ENCODE data around the gene P2RX6. TPM values are rescaled to one million over a fixed set of nuclear protein-coding genes. Genes with fewer than 3 reads are reported as not detected.

The P2RX6 gene
- total RNA-seq, 1 donor from 2014 or later, result not detected

GRCh38 chr22:20992456-20993303, 22.3 kb upstream of the P2RX6 start:
- H3K27me3 ChIP-seq (ENCODE audit: control insufficient read depth, insufficient read depth, low read length), result no peaks in the 10 kb centered on the region
- H3K36me3 ChIP-seq (ENCODE audit: control insufficient read depth, insufficient read depth, low read length), result peaks cover 1% of the 10 kb centered on the region
- no peak for TF ChIP-seq CTCF (IDR thresholded peaks at IDR 0.05; ENCODE audit: insufficient read depth, low read length, poor library complexity, severe bottlenecking)
- DNase-seq (ENCODE audit: low read depth), result no peak
- H3K4me3 ChIP-seq (ENCODE audit: low read depth, low read length), result no peak overlapping the region

- Histone ChIP-seq H3K27me3 (ENCODE audit: control insufficient read depth, insufficient read depth, low read length) (no peaks in the 10 kb centered on the region), H3K4me3 (ENCODE audit: low read depth, low read length) (no peak overlapping the region), H3K36me3 (ENCODE audit: control insufficient read depth, insufficient read depth, low read length) (peaks cover 2% of the 10 kb centered on the region)
- no peak for TF ChIP-seq CTCF (IDR thresholded peaks at IDR 0.05; ENCODE audit: insufficient read depth, low read length, poor library complexity, severe bottlenecking)
- no peak for DNase-seq (ENCODE audit: low read depth)
These were observed 21.4 kb upstream of the P2RX6 start for GRCh38 chr22:20993304-20994127.

GRCh38 chr22:20994128-20994901, 20.6 kb upstream of the P2RX6 start:
- no peak overlapping the region for H3K4me3 ChIP-seq (ENCODE audit: low read depth, low read length)
- TF ChIP-seq CTCF (IDR thresholded peaks at IDR 0.05; ENCODE audit: insufficient read depth, low read length, poor library complexity, severe bottlenecking), result no peak
- H3K27me3 ChIP-seq (ENCODE audit: control insufficient read depth, insufficient read depth, low read length), result no peaks in the 10 kb centered on the region
- DNase-seq (ENCODE audit: low read depth), result no peak
- H3K36me3 ChIP-seq (ENCODE audit: control insufficient read depth, insufficient read depth, low read length), result peaks cover 3% of the 10 kb centered on the region

- H3K4me3 ChIP-seq (ENCODE audit: low read depth, low read length), result no peak overlapping the region
- DNase-seq (ENCODE audit: low read depth), result no peak
- H3K27me3 ChIP-seq (ENCODE audit: control insufficient read depth, insufficient read depth, low read length), result no peaks in the 10 kb centered on the region
- TF ChIP-seq CTCF (IDR thresholded peaks at IDR 0.05; ENCODE audit: insufficient read depth, low read length, poor library complexity, severe bottlenecking), result no peak
- peaks cover 5% of the 10 kb centered on the region for H3K36me3 ChIP-seq (ENCODE audit: control insufficient read depth, insufficient read depth, low read length)
These were observed 20.1 kb upstream of the P2RX6 start for GRCh38 chr22:20994902-20995241.

GRCh38 chr22:20995329-20996030, 19.5 kb upstream of the P2RX6 start:
- H3K27me3 ChIP-seq (ENCODE audit: control insufficient read depth, insufficient read depth, low read length), result no peaks in the 10 kb centered on the region
- no peak for TF ChIP-seq CTCF (IDR thresholded peaks at IDR 0.05; ENCODE audit: insufficient read depth, low read length, poor library complexity, severe bottlenecking)
- peaks cover 5% of the 10 kb centered on the region for H3K36me3 ChIP-seq (ENCODE audit: control insufficient read depth, insufficient read depth, low read length)
- no peak overlapping the region for H3K4me3 ChIP-seq (ENCODE audit: low read depth, low read length)
- DNase-seq (ENCODE audit: low read depth), result no peak
